SK-N-SH treated with all-trans-retinoic acid at 6 μM for 48 hours (cell line): ENCODE results near the gene USP24.

Experiments
- ATAC-seq: fragments of 200-7000 bp; cut with Tn5 transposase; 3 replicates; pipeline ENCODE4 v1.9.1; 2020; ENCODE audit warnings: mild to moderate bottlenecking, moderate library complexity
- ARNTL ChIP-seq: fragments of 450-650 bp; formaldehyde crosslinking; IDR thresholded peaks from 2 replicates; pipeline ENCODE4 v1.5.0; 2020; ENCODE audit warnings: low read depth, mild to moderate bottlenecking, moderate library complexity, borderline replicate concordance
- BACH2 ChIP-seq: fragments of 250-450 bp; sonication (Bioruptor Pico); IDR thresholded peaks from 2 replicates; pipeline ENCODE4 v1.9.0; 2021; ENCODE audit warnings: mild to moderate bottlenecking, borderline replicate concordance
- CREB5 ChIP-seq: fragments of 250-450 bp; sonication (Bioruptor Pico); IDR thresholded peaks from 2 replicates; pipeline ENCODE4 v1.5.1; 2020; ENCODE audit warnings: low read depth, mild to moderate bottlenecking, moderate library complexity
- CSDC2 ChIP-seq: fragments of 250-450 bp; sonication (Bioruptor Pico); IDR thresholded peaks from 2 replicates; pipeline ENCODE4 v1.5.0; 2020; ENCODE audit warnings: mild to moderate bottlenecking, moderate library complexity
- CSRNP3 ChIP-seq: fragments of 250-450 bp; sonication (Bioruptor Pico); IDR thresholded peaks from 2 replicates; pipeline ENCODE4 v1.5.1; 2021; ENCODE audit warnings: mild to moderate bottlenecking, moderate library complexity
- ESRRG ChIP-seq: fragments of 250-450 bp; sonication (Bioruptor Pico); IDR thresholded peaks from 2 replicates; pipeline ENCODE4 v1.6.1; 2021; ENCODE audit warnings: mild to moderate bottlenecking
- GLIS3 ChIP-seq: fragments of 250-450 bp; sonication (Bioruptor Pico); IDR thresholded peaks from 2 replicates; pipeline ENCODE4 v1.5.0; 2020; ENCODE audit warnings: mild to moderate bottlenecking, moderate library complexity
- ISL1 ChIP-seq: fragments of 250-450 bp; sonication (Bioruptor Pico); IDR thresholded peaks from 2 replicates; pipeline ENCODE4 v2.1.2; 2022; ENCODE audit warnings: mild to moderate bottlenecking, moderate library complexity
- OSR1 ChIP-seq: fragments of 250-450 bp; sonication (Bioruptor Pico); IDR thresholded peaks from 2 replicates; pipeline ENCODE4 v1.8.0; 2022; ENCODE audit warnings: moderate library complexity, mild to moderate bottlenecking, inconsistent platforms
- PATZ1 ChIP-seq: fragments of 250-450 bp; sonication (Bioruptor Pico); IDR thresholded peaks from 2 replicates; pipeline ENCODE4 v1.8.0; 2020; ENCODE audit warnings: mild to moderate bottlenecking, moderate library complexity, borderline replicate concordance
- PPARA ChIP-seq: fragments of 250-450 bp; sonication (Bioruptor Pico); IDR thresholded peaks from 2 replicates; pipeline ENCODE4 v1.5.0; 2020; ENCODE audit warnings: mild to moderate bottlenecking, borderline replicate concordance
- RARB ChIP-seq: fragments of 250-450 bp; sonication (Bioruptor Pico); IDR thresholded peaks from 2 replicates; pipeline ENCODE4 v1.8.0; 2021; ENCODE audit warnings: mild to moderate bottlenecking, moderate library complexity
- SNAI2 ChIP-seq: fragments of 250-450 bp; sonication (Bioruptor Pico); IDR thresholded peaks from 2 replicates; pipeline ENCODE4 v1.5.0; 2020; ENCODE audit warnings: mild to moderate bottlenecking, moderate library complexity
- TOX ChIP-seq: fragments of 250-450 bp; sonication (Bioruptor Pico); IDR thresholded peaks from 2 replicates; pipeline ENCODE4 v1.8.0; 2021; ENCODE audit warnings: mild to moderate bottlenecking, moderate library complexity, borderline replicate concordance
- TSHZ2 ChIP-seq: fragments of 250-450 bp; sonication (Bioruptor Pico); IDR thresholded peaks from 2 replicates; pipeline ENCODE4 v1.5.0; 2020; ENCODE audit warnings: mild to moderate bottlenecking, moderate library complexity
- ZC3H10 ChIP-seq: fragments of 250-450 bp; sonication (Bioruptor Pico); IDR thresholded peaks from 2 replicates; pipeline ENCODE4 v1.5.1; 2021; ENCODE audit warnings: mild to moderate bottlenecking, moderate library complexity
- ZFP3 ChIP-seq: fragments of 250-450 bp; sonication (Bioruptor Pico); IDR thresholded peaks from 2 replicates; pipeline ENCODE4 v1.5.0; 2020; ENCODE audit warnings: mild to moderate bottlenecking, moderate library complexity
- ZFP30 ChIP-seq: fragments of 450-650 bp; formaldehyde crosslinking; IDR thresholded peaks from 2 replicates; pipeline ENCODE4 v1.5.0; 2022; ENCODE audit warnings: mild to moderate bottlenecking, moderate library complexity
- ZNF565 ChIP-seq: fragments of 450-650 bp; formaldehyde crosslinking; conservative IDR thresholded peaks from 2 replicates; pipeline ENCODE4 v1.5.0; 2020; ENCODE audit warnings: low read depth, mild to moderate bottlenecking, moderate library complexity
- ZNF70 ChIP-seq: fragments of 450-650 bp; formaldehyde crosslinking; IDR thresholded peaks from 2 replicates; pipeline ENCODE4 v1.5.0; 2020; ENCODE audit warnings: mild to moderate bottlenecking, moderate library complexity
- ZNF8 ChIP-seq: fragments of 450-650 bp; formaldehyde crosslinking; IDR thresholded peaks from 2 replicates; pipeline ENCODE4 v1.5.0; 2020; ENCODE audit warnings: mild to moderate bottlenecking, moderate library complexity

The USP24 gene

GRCh38 chr1:55168353-55168752 lies 46.8 kb downstream of the USP24 start:
- ATAC-seq, result no peak
- no peak for TF ChIP-seq SNAI2

- TF ChIP-seq ISL1 (CRISPR knock-in tag) (no peak), TOX (CRISPR knock-in tag) (no peak), BACH2 (CRISPR knock-in tag) (no peak), CREB5 (CRISPR knock-in tag) (no peak), ARNTL (CRISPR knock-in tag) (no peak), ZNF70 (CRISPR knock-in tag) (no peak), SNAI2 (no peak), ZC3H10 (no peak), ESRRG (no peak), ZFP3 (no peak)
- ATAC-seq, result no peak
These were observed 47.8 kb downstream of the USP24 start for GRCh38 chr1:55167224-55167871.

GRCh38 chr1:55164906-55165305 lies 50.3 kb downstream of the USP24 start:
- no peak for TF ChIP-seq GLIS3 (CRISPR knock-in tag)
- TF ChIP-seq ZNF8 (CRISPR knock-in tag), result no peak
- TF ChIP-seq ZC3H10, result no peak
- no peak for TF ChIP-seq PATZ1 (CRISPR knock-in tag)
- TF ChIP-seq OSR1 (CRISPR knock-in tag), result no peak
- no peak for ATAC-seq

- no peak for TF ChIP-seq ZC3H10
- TF ChIP-seq ZFP30, result no peak
- no peak for TF ChIP-seq PPARA
- no peak for TF ChIP-seq SNAI2
- no peak for TF ChIP-seq ARNTL (CRISPR knock-in tag)
- TF ChIP-seq ZNF565 (CRISPR knock-in tag), result no peak
- no peak for TF ChIP-seq CSDC2
- TF ChIP-seq ZNF8 (CRISPR knock-in tag), result no peak
- TF ChIP-seq TSHZ2, result no peak
- TF ChIP-seq ISL1 (CRISPR knock-in tag), result no peak
- TF ChIP-seq GLIS3 (CRISPR knock-in tag), result no peak
- TF ChIP-seq BACH2 (CRISPR knock-in tag), result no peak
- TF ChIP-seq PATZ1 (CRISPR knock-in tag), result no peak
- TF ChIP-seq RARB (CRISPR knock-in tag), result no peak
- no peak for TF ChIP-seq ZNF70 (CRISPR knock-in tag)
- TF ChIP-seq CSRNP3 (CRISPR knock-in tag), result no peak
- TF ChIP-seq TOX (CRISPR knock-in tag), result no peak
- TF ChIP-seq ZFP3, result no peak
- TF ChIP-seq OSR1 (CRISPR knock-in tag), result no peak
These were observed 55.6 kb downstream of the USP24 start for GRCh38 chr1:55159571-55159970.

More at GRCh38 chr1:55159571-55159970, 55.6 kb downstream of the USP24 start:
- no peak for ATAC-seq
